Endothelial cell of umbilical vein (primary cell): ENCODE measurements around the gene TAF10. TPM values are rescaled to one million over a fixed set of nuclear protein-coding genes. Genes with fewer than 3 reads are reported as not detected.

Experiments used
- BruUV-seq: library from RNA; stranded (reverse); fragments of 400-500 nt; replicated peaks from 2 replicates; lab custom pipeline; 2021; lab: Mats Ljungman, UMichigan
- CTCF ChIA-PET: fragments of 300-600, 350-600 bp; sonication (Branson Sonifier 250); formaldehyde crosslinking; loops from one replicate; lab custom pipeline; 2021; ENCODE audit warnings: antibody characterized with exemption, inconsistent platforms; lab: Charles Lee
- POLR2A ChIA-PET: fragments of 300-600, 350-600 bp; sonication (Branson Sonifier 250); formaldehyde crosslinking; loops from one replicate; lab custom pipeline; 2021; ENCODE audit warnings: antibody characterized with exemption, inconsistent platforms; lab: Charles Lee
- DNase-seq: peaks from one replicate; pipeline ENCODE4 v3.0.0-alpha.2; 2011; ENCODE audit warnings: low read depth, low spot score
- FAIRE-seq: peaks from 2 replicates; lab custom pipeline; 2011; peaks lifted over from hg19 to GRCh38; lab: Jason Lieb, UNC
- H2AFZ ChIP-seq: 2 replicates; pipeline ENCODE4 v1.6.0; 2012; ENCODE audit warnings: low read depth, low read length, control low read depth, inconsistent platforms
- H3K27ac ChIP-seq: 2 replicates; pipeline ENCODE4 v1.5.1; 2011; ENCODE audit warnings: low read depth, mild to moderate bottlenecking, control low read depth, low read length, moderate library complexity; ENCODE audit not compliant: insufficient read depth
- H3K27me3 ChIP-seq, 2 experiments: 2 replicates each; pipeline versions ENCODE4 v1.6.0 to v1.6.1; 2011; ENCODE audit warnings: low read length in 2 of 2, mixed read lengths in 1 of 2; ENCODE audit not compliant: control insufficient read depth in 2 of 2, insufficient read depth in 2 of 2
- H3K36me3 ChIP-seq, 2 experiments: 2 replicates in 1 of 2; 3 replicates in 1 of 2; pipeline ENCODE4 v1.5.1; 2011; ENCODE audit warnings: low read length in 2 of 2, mild to moderate bottlenecking in 1 of 2, moderate library complexity in 1 of 2; ENCODE audit not compliant: control insufficient read depth in 2 of 2, insufficient read depth in 2 of 2; ENCODE audit errors: extremely low read depth in 1 of 2
- H3K4me1 ChIP-seq: 3 replicates; pipeline ENCODE4 v1.5.1; 2011; ENCODE audit warnings: mild to moderate bottlenecking, low read length; ENCODE audit not compliant: control insufficient read depth, insufficient read depth; ENCODE audit errors: extremely low read depth
- H3K4me2 ChIP-seq: 2 replicates; pipeline ENCODE4 v1.6.1; 2011; ENCODE audit warnings: low read length, control low read depth, mixed read lengths; ENCODE audit not compliant: insufficient read depth
- H3K4me3 ChIP-seq, 3 experiments: fragments of 200-600 bp in 1 of 3; sonication (generic), shearing (Covaris generic) in 1 of 3; replicated peaks in 1 of 3; 2 replicates each; pipeline ENCODE4 v1.5.1; 2011 to 2016; ENCODE audit warnings: control low read depth in 3 of 3, low read length in 3 of 3, mild to moderate bottlenecking in 2 of 3, inconsistent platforms in 1 of 3, low read depth in 1 of 3, moderate library complexity in 1 of 3; ENCODE audit not compliant: insufficient read depth in 1 of 3
- H3K79me2 ChIP-seq: 2 replicates; pipeline ENCODE4 v1.6.0; 2012; ENCODE audit warnings: low read length, inconsistent platforms; ENCODE audit not compliant: control insufficient read depth, insufficient read depth
- H3K9ac ChIP-seq: replicated peaks from 2 replicates; pipeline ENCODE3; 2011; ENCODE audit warnings: low read length, control low read depth; ENCODE audit not compliant: insufficient read depth; ENCODE audit errors: extremely low read depth
- H3K9me1 ChIP-seq: replicated peaks from 3 replicates; pipeline ENCODE4 v1.6.0; 2011; ENCODE audit warnings: mild to moderate bottlenecking, low read length; ENCODE audit not compliant: control insufficient read depth, insufficient read depth; ENCODE audit errors: extremely low read depth
- H3K9me3 ChIP-seq: replicated peaks from 2 replicates; pipeline ENCODE4 v1.5.1; 2012; ENCODE audit warnings: low read length, inconsistent platforms; ENCODE audit not compliant: control insufficient read depth, insufficient read depth
- H4K20me1 ChIP-seq: replicated peaks from 2 replicates; pipeline ENCODE3; 2011; ENCODE audit warnings: mild to moderate bottlenecking, low read length; ENCODE audit not compliant: control insufficient read depth, insufficient read depth; ENCODE audit errors: extremely low read depth
- CTCF ChIP-seq, 2 donors: IDR thresholded peaks; 1 replicate in 1 of 2; 2 replicates in 1 of 2; pipeline ENCODE4 v1.5.1; 2011; ENCODE audit warnings: low read length in 2 of 2, mild to moderate bottlenecking in 2 of 2, moderate library complexity in 2 of 2, control low read depth in 1 of 2, inconsistent platforms in 1 of 2, low read depth in 1 of 2; ENCODE audit not compliant: insufficient read depth in 1 of 2; ENCODE audit errors: extremely low read depth in 1 of 2
- FOS ChIP-seq: IDR thresholded peaks from 2 replicates; pipeline ENCODE4 v1.6.1; 2011; ENCODE audit warnings: mild to moderate bottlenecking, low read length, moderate library complexity, borderline replicate concordance; ENCODE audit not compliant: insufficient read depth
- GATA2 ChIP-seq: IDR thresholded peaks from 2 replicates; pipeline ENCODE4 v1.7.0; 2011; ENCODE audit warnings: low read depth, mild to moderate bottlenecking, moderate library complexity, mixed read lengths, low read length; ENCODE audit not compliant: insufficient read length, insufficient read depth
- JUN ChIP-seq: IDR thresholded peaks from 2 replicates; pipeline ENCODE4 v1.6.1; 2011; ENCODE audit warnings: borderline replicate concordance, low read depth; ENCODE audit not compliant: insufficient read length, insufficient read depth
- MAX ChIP-seq: IDR thresholded peaks from 2 replicates; pipeline ENCODE4 v1.6.1; 2011; ENCODE audit not compliant: insufficient read depth, insufficient read length
- MYC ChIP-seq: IDR thresholded peaks from one replicate; pipeline ENCODE4 v1.6.1; 2011; ENCODE audit warnings: mild to moderate bottlenecking, low read depth, low read length
- POLR2A ChIP-seq: IDR thresholded peaks from 2 replicates; pipeline ENCODE4 v1.6.1; 2012; ENCODE audit warnings: low read depth, mild to moderate bottlenecking, control low read depth, low read length
- POLR2AphosphoS5 ChIP-seq: IDR thresholded peaks from 2 replicates; pipeline ENCODE4 v1.6.1; 2012; ENCODE audit warnings: low read depth, mild to moderate bottlenecking, control low read depth, low read length, moderate library complexity; ENCODE audit not compliant: insufficient read depth
- dilution Hi-C: fragments of 300-500 bp; cut with MboI; formaldehyde crosslinking; loops from one replicate; pipeline ENCODE4 v1.15.0; 2019; ENCODE audit warnings: low sequenced_read_pairs; ENCODE audit not compliant: extremely low pct_ligation_motif_present
- intact Hi-C: fragments of 100-400 bp; cut with micrococcal nuclease; formaldehyde crosslinking; loops from one replicate; pipeline ENCODE4 v1.10.0; 2022
- polyA plus RNA-seq, 4 experiments: library from polyadenylated mRNA; depleted of rRNA in 3 of 4; stranded (reverse) in 3 of 4; unstranded in 1 of 4; fragments of >200 nt; gene quantifications; 2 replicates each; pipeline versions ENCODE4 v1.2.1 to v1.2.3, GENCODE V29; 2011 to 2012; ENCODE audit warnings: missing spikeins in 1 of 4
- total RNA-seq: library from RNA; stranded (reverse); gene quantifications from 2 replicates; pipeline ENCODE4 v1.2.3, GENCODE V29; 2021

The TAF10 gene
- total and polyA plus RNA-seq, 2 donors (not counting 3 experiments of a cell fraction or from before 2014, with no cell fraction given): 86.2 to 149 TPM

DNA sequence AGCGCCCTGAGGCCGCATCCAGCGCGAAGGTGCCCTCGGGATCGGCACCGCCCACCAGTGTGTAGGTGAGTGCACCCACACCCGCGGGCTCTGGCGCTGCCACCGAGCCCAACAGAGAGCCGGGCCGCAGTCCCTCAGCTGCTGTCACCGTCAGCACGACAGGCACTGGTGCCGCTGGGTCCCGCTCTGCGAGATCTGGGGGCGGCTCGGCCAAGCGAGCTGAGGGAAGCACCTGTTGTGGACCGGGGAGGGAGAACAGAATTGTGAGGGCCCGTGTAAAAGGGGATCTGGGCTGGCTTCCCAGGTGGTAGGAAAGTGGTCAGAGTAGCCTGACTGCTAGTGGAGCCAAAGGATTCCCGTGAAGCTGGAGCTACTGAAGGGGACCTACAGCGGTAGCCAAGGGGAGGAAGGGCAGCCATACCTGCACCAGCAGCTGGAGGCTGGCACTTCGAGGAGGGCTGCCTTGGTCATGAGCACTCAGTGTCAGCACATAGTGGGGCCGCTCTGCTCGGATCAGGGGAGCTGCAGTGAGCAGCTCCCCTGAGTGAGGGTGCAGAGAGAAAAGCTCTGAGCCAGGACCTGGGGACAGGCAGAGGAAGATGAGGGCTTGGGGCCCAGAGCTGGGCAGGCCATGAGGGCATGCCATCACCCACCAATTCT, 18.7 kb upstream of the TAF10 start:
- Histone ChIP-seq H3K27me3 (no peaks in the 10 kb centered on the region), H3K4me3 (no peak overlapping the region), H3K27ac (no peak overlapping the region), H3K36me3 (peaks cover 5 to 66% of the 10 kb centered on the region in 2 experiments), H2AFZ (no peak overlapping the region), H4K20me1 (no peaks in the 10 kb centered on the region), H3K9ac (no peak overlapping the region), H3K9me1 (no peaks in the 10 kb centered on the region), H3K9me3 (no peaks in the 10 kb centered on the region), H3K4me2 (no peak overlapping the region), H3K79me2 (no peaks in the 10 kb centered on the region), H3K4me1 (peaks cover 18% of the 10 kb centered on the region)
- BruUV-seq: no TSS peak
- dilution Hi-C loops (no loop called here), intact Hi-C loops (no loop called here)
- no peak for TF ChIP-seq FOS
- TF ChIP-seq POLR2AphosphoS5: no peak
- TF ChIP-seq MAX: no peak
- TF ChIP-seq JUN: no peak
- no peak for TF ChIP-seq CTCF (IDR thresholded peaks at IDR 0.05; ENCODE audit: extremely low read depth in 1 of 2, insufficient read depth in 1 of 2, low read depth in 1 of 2, low read length in 2 of 2)
- TF ChIP-seq GATA2: no peak
- TF ChIP-seq POLR2A: no peak
- no peak for TF ChIP-seq MYC
- DNase-seq (no peak), FAIRE-seq (no peak)
- ChIA-PET POLR2A (no interaction called here), CTCF (interaction anchor here (0.7 to 1.4 kb wide), 5 partner anchors 10 to 100 kb away, joined by 3 to 4 read pairs (median 3); partner anchors contain the start of gene TPP1)
